22Rv1 (cell line): ENCODE measurements around the gene PRSS1.

Experiments used
- ZFX ChIP-seq: fragments of 450-650 bp; IDR thresholded peaks from 2 replicates; pipeline ENCODE4 v1.6.1; 2017; ENCODE audit warnings: antibody characterized with exemption, borderline replicate concordance
- TF ChIP-seq, protein P1 (sequence below): fragments of 450-650 bp; IDR thresholded peaks from 2 replicates; pipeline ENCODE4 v1.5.1; 2017; ENCODE audit warnings: mild to moderate bottlenecking

DNA sequence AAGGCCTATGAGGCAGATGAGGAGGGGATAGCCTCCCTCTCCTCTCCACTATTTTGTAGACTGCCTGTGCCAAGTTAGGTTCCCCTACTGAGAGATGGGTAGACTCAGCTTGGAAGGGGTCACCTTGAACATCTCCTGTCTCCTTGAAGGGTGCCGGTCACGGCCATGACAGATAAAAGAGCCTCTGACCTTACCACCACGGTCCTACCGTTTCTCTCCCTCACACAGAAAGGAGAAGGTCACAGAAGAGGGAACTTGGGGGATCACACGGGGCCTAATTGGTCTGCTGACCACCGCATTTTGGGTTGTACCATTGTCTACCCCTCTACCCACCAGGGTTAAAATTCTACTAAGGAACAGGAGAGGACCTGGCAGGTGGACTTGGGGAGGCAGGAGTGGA is 38.5 kb downstream of the PRSS1 start:
- TF ChIP-seq, protein P1, sequence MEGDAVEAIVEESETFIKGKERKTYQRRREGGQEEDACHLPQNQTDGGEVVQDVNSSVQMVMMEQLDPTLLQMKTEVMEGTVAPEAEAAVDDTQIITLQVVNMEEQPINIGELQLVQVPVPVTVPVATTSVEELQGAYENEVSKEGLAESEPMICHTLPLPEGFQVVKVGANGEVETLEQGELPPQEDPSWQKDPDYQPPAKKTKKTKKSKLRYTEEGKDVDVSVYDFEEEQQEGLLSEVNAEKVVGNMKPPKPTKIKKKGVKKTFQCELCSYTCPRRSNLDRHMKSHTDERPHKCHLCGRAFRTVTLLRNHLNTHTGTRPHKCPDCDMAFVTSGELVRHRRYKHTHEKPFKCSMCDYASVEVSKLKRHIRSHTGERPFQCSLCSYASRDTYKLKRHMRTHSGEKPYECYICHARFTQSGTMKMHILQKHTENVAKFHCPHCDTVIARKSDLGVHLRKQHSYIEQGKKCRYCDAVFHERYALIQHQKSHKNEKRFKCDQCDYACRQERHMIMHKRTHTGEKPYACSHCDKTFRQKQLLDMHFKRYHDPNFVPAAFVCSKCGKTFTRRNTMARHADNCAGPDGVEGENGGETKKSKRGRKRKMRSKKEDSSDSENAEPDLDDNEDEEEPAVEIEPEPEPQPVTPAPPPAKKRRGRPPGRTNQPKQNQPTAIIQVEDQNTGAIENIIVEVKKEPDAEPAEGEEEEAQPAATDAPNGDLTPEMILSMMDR = no peak
- TF ChIP-seq ZFX = no peak
